GM13977 (cell line): ENCODE measurements around the gene PCNT.
"Not testable (repeated sequence)": the region's sequence is repeated elsewhere in the genome, so short reads cannot be mapped to it uniquely, and the experiment has no call there.

ENCODE experiments used
- DNase-seq: peaks from one replicate; pipeline ENCODE4 v3.0.0; 2012; ENCODE audit warnings: low spot score
- in situ Hi-C: fragments of 300-500 bp; cut with MboI; formaldehyde crosslinking; loops from one replicate; pipeline ENCODE4 v1.12.0; 2022; ENCODE audit warnings: low sequenced_read_pairs, low pct_unique_long_range_greater_than_20kb, mixed read lengths, inconsistent platforms; ENCODE audit not compliant: unreplicated experiment
- TF ChIP-seq, protein P1 (sequence below): IDR thresholded peaks from 2 replicates; pipeline ENCODE4 v1.5.1; 2012; ENCODE audit warnings: mild to moderate bottlenecking, control low read depth; ENCODE audit not compliant: insufficient read depth; ENCODE audit errors: extremely low read depth, missing control alignments

The PCNT gene

DNA sequence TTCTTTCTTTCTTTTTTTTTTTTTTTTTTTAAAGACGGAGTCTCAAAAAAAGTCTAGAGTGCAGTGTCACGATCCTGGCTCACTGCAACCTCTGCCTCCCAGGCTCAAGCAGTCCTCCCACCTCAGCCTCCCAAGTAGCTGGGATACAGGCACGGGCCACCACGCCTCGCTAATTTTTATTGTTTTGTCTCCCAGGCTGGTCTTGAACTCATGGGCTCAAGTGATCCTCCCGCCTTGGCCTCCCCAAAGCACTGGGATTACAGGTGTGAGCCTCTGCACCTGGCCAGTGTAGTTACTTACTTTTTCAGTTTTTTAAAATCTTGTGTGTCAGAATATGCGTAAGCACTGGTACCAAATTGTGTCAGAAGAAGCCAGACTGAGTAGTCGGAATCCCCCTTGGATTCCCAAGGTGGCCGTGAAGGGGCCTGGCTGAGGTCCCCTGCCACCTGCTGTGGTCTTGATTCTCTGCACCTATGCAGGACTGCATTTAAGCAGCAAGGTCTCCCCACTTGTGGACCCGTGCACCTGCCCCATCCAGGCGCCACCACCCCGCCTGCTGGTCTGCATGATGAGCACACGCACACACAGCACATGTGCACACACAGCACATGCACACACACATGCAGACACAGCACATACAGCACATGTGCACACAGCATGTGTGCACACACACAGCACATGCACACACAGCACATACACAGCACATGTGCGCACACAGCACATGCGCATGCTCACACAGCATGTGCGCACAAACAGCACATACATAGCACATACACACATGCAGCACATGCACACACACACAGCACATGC is 47.5 kb downstream of the PCNT start:
- peak; percentile 64 for DNase-seq
- TF ChIP-seq, protein P1, sequence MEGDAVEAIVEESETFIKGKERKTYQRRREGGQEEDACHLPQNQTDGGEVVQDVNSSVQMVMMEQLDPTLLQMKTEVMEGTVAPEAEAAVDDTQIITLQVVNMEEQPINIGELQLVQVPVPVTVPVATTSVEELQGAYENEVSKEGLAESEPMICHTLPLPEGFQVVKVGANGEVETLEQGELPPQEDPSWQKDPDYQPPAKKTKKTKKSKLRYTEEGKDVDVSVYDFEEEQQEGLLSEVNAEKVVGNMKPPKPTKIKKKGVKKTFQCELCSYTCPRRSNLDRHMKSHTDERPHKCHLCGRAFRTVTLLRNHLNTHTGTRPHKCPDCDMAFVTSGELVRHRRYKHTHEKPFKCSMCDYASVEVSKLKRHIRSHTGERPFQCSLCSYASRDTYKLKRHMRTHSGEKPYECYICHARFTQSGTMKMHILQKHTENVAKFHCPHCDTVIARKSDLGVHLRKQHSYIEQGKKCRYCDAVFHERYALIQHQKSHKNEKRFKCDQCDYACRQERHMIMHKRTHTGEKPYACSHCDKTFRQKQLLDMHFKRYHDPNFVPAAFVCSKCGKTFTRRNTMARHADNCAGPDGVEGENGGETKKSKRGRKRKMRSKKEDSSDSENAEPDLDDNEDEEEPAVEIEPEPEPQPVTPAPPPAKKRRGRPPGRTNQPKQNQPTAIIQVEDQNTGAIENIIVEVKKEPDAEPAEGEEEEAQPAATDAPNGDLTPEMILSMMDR = no peak
- in situ Hi-C loops = no loop called here

- in situ Hi-C loops = no loop called here
- no peak for DNase-seq
- TF ChIP-seq, protein P1 = no peak
Measured at GRCh38 chr21:46372014-46372485, 48.1 kb downstream of the PCNT start.

GRCh38 chr21:46372947-46373346 is 49.0 kb downstream of the PCNT start:
- in situ Hi-C loops, DNase-seq: not testable (repeated sequence)

GRCh38 chr21:46374761-46375389 is 50.9 kb downstream of the PCNT start:
- TF ChIP-seq, protein P1 = no peak
- no peak for DNase-seq
- in situ Hi-C loops = no loop called here

- TF ChIP-seq, protein P1 = no peak
- no peak for DNase-seq
- in situ Hi-C loops = no loop called here
Measured at GRCh38 chr21:46375560-46376230, 51.7 kb downstream of the PCNT start.

DNA sequence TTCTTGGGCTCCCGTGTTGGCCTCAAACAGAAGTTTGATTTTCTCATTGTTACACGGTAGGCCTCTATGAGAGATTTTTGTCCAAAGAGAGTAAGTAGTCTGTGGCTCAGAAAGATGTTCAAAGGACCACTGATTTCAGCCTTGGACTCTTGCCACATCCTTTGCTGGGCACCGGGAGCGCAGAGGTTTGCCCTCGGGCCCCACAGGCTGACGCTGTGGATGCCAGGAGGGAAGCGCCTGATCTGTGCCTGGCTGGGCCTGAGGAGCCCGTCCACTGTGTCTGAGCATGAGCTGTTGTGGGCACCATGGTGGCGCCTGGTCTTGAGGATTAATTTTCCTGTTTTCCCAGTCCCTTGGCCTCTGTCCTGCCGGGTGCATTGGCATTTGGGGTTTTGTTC is 52.3 kb downstream of the PCNT start:
- TF ChIP-seq, protein P1 = no peak
- in situ Hi-C loops = no loop called here
- DNase-seq = no peak

- in situ Hi-C loops = no loop called here
- no peak for DNase-seq
- TF ChIP-seq, protein P1 = no peak
Measured at GRCh38 chr21:46376856-46377453, 53.0 kb downstream of the PCNT start.
